Esophagus muscularis mucosa (tissue), 4 donors: ENCODE data around the gene MALAT1. TPM values are rescaled to one million over a fixed set of nuclear protein-coding genes. Genes with fewer than 3 reads are reported as not detected.
A peak's percentile ranks its signal among the peaks of the same experiment; 100 is the strongest.
"Not testable (repeated sequence)": the region's sequence is repeated elsewhere in the genome, so short reads cannot be mapped to it uniquely, and the experiment has no call there.

ENCODE experiments used
- DNase-seq: peaks from one replicate; pipeline ENCODE4 v3.0.0-alpha.2; 2017; ENCODE audit errors: extremely low spot score
- H3K27ac ChIP-seq, 4 donors: fragments of 200-600 bp; sonication (generic); replicated peaks in 1 of 4; 1 replicate in 3 of 4; 2 replicates in 1 of 4; pipeline ENCODE4 v1.5.1; 2016 to 2019; ENCODE audit warnings: mild to moderate bottlenecking in 1 of 4
- H3K27me3 ChIP-seq, 4 donors: fragments of 200-600 bp; sonication (generic); one replicate each; pipeline versions ENCODE4 v1.5.1 to v1.6.0; 2016 to 2019
- H3K36me3 ChIP-seq, 4 donors: fragments of 200-600 bp; sonication (generic); one replicate each; pipeline ENCODE4 v1.5.1; 2016 to 2019
- H3K4me1 ChIP-seq, 4 donors: fragments of 200-600 bp; sonication (generic); one replicate each; pipeline ENCODE4 v1.5.1; 2016 to 2019
- H3K4me3 ChIP-seq, 4 donors: fragments of 200-600 bp; sonication (generic); 1 replicate in 2 of 4; 2 replicates in 2 of 4; pipeline ENCODE4 v1.5.1; 2016 to 2019; ENCODE audit warnings: mild to moderate bottlenecking in 4 of 4, moderate library complexity in 1 of 4
- H3K9me3 ChIP-seq, 4 donors: fragments of 200-600 bp; sonication (generic); 1 replicate in 3 of 4; 2 replicates in 1 of 4; pipeline ENCODE4 v1.5.1; 2016 to 2019
- EP300 ChIP-seq: sonication (generic); formaldehyde crosslinking; IDR thresholded peaks from one replicate; pipeline ENCODE4 v1.6.1; 2017; ENCODE audit warnings: antibody characterized with exemption
- POLR2A ChIP-seq: fragments of 450-650 bp; IDR thresholded peaks from one replicate; pipeline ENCODE4 v1.6.1; 2017; ENCODE audit warnings: antibody characterized with exemption, moderate library complexity, mild to moderate bottlenecking, low read depth
- POLR2AphosphoS5 ChIP-seq, 2 donors: sonication (generic); formaldehyde crosslinking; IDR thresholded peaks; one replicate each; pipeline ENCODE4 v1.6.1; 2017; ENCODE audit warnings: antibody characterized with exemption in 2 of 2
- WGBS: methylation state at CpG from one replicate; pipeline ENCODE4 v1.1.5; 2018; 5-methylcytosine and 5-hydroxymethylcytosine counted together
- intact Hi-C: fragments of 100-400 bp; cut with DNase I; formaldehyde crosslinking; loops from one replicate; pipeline ENCODE4 v1.15.1; 2023
- total RNA-seq, 4 donors: library from RNA; depleted of rRNA; stranded (reverse); fragments of >200 nt; gene quantifications; one replicate each; pipeline versions ENCODE4 v1.1.0 to v1.2.1, GENCODE V29; 2016
- TF ChIP-seq, protein P1 (sequence below), 3 experiments: fragments of 200-600 bp in 2 of 3; fragments of 450-650 bp in 1 of 3; sonication (generic) in 2 of 3; IDR thresholded peaks; one replicate each; pipeline ENCODE4 v1.5.1; 2017 to 2019; ENCODE audit warnings: antibody characterized with exemption in 3 of 3, mild to moderate bottlenecking in 2 of 3, moderate library complexity in 1 of 3

MALAT1 gene
- total RNA-seq, 4 donors from 2014 or later = 2,724 to 15,405 (median 5,373) TPM

DNA sequence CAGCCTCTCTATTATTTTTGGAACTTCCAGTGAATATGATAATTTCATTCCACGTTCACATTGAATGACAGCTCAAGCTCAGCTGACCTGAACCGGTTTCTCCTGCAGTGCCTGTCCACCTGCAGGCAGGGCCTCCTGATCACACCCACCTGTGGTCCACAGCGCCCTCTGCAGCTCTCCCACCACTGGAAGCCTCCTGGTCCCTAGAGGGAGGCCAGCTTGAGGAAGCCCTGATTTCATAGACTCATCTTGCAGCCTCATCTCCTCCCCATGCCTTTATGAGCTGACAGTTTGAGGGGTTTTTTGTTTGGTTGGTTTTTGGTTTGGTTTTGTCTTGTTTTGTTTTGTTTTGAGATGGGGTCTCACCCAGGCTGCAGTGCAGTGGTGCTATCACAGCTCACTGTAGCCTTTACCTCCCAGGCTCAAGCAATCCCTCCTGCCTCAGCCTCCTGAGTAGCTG is 29.9 kb upstream of the MALAT1 start:
- DNase-seq = no peak
- intact Hi-C loops = no loop called here
- WGBS = 18% methylated on average over 3 of the region's 3 CpGs
- TF ChIP-seq POLR2AphosphoS5 (IDR thresholded peaks at IDR 0.05) (peak; percentile 36 to 60), EP300 (no peak), POLR2A (no peak)
- TF ChIP-seq, protein P1, sequence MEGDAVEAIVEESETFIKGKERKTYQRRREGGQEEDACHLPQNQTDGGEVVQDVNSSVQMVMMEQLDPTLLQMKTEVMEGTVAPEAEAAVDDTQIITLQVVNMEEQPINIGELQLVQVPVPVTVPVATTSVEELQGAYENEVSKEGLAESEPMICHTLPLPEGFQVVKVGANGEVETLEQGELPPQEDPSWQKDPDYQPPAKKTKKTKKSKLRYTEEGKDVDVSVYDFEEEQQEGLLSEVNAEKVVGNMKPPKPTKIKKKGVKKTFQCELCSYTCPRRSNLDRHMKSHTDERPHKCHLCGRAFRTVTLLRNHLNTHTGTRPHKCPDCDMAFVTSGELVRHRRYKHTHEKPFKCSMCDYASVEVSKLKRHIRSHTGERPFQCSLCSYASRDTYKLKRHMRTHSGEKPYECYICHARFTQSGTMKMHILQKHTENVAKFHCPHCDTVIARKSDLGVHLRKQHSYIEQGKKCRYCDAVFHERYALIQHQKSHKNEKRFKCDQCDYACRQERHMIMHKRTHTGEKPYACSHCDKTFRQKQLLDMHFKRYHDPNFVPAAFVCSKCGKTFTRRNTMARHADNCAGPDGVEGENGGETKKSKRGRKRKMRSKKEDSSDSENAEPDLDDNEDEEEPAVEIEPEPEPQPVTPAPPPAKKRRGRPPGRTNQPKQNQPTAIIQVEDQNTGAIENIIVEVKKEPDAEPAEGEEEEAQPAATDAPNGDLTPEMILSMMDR (IDR thresholded peaks at IDR 0.05) = peak; percentile 37 to 73 (median 54)
- H3K4me3 ChIP-seq = no peak overlapping the region
- no peaks in the 10 kb centered on the region for H3K36me3 ChIP-seq
- no peaks in the 10 kb centered on the region for H3K9me3 ChIP-seq
- no peaks in the 10 kb centered on the region for H3K27me3 ChIP-seq
- peak overlapping the region; percentile 93 to 99 (median 96) for H3K27ac ChIP-seq
- H3K4me1 ChIP-seq = peaks cover 43 to 48% (median 44%) of the 10 kb centered on the region in 4 donors

DNA sequence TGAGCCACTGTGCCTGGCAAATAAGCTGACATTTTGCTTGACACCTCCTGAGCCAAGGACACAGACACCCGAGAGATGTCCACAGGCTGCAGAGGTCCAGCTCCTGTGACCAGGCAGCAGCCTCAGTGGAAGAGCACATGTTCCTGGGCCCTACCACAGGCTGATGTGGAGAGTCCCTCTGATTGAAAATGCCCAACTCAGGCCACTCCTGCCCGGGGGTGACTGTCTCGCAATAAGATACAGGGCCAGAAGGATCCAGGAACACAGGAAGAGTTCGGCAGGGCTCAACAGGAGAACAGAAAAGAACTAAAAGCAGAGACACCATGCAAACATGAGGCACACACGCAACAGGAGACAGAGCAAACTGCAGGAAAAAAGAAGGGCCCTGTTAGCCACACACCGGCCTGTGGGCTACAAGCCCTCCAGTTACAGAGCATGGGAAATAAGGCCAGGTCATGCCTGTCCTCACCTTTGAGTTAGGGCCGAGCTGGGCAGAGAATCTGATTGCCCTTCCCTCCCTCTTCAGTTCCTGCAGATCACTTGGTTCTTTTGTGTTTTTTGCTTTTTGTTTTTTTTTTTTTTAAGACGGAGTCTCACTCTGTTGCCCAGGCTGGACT is 28.3 kb upstream of the MALAT1 start:
- Histone ChIP-seq H3K27me3 (no peaks in the 10 kb centered on the region), H3K4me1 (peaks cover 43 to 48% (median 44%) of the 10 kb centered on the region in 4 donors), H3K27ac (peak overlapping the region; percentile 93 to 99 (median 96)), H3K9me3 (no peaks in the 10 kb centered on the region), H3K4me3 (no peak overlapping the region), H3K36me3 (no peaks in the 10 kb centered on the region)
- DNase-seq = no peak
- intact Hi-C loops = loop anchor here (5.0 kb wide), 1 partner anchor 37 kb away; no protein-coding TSS in a partner anchor
- TF ChIP-seq, protein P1 (IDR thresholded peaks at IDR 0.05) = no peak
- no peak for TF ChIP-seq EP300
- no peak for TF ChIP-seq POLR2AphosphoS5 (IDR thresholded peaks at IDR 0.05)
- no peak for TF ChIP-seq POLR2A
- WGBS = 62% methylated on average over 8 of the region's 8 CpGs

DNA sequence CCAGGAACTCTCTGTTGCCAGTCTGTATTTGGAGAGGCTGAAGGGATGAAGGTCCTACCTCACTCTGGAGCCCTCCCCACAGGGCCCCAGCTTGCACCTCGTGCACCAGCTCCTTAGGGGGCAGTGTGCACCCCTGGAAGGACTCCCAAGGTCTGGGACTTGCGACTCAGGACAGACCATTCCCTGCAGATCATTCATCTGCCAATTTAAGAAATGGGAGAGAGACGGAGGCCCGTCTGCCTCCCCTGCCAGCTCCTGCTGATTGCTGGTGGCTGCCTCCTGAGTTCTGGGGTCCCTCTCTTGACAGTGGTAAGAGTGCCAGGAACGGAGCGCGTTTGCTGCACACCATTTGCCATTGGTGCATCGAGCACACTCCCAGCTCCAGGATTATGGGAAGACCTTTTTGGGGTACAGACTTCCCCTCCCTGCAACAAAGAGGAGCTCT is 27.4 kb upstream of the MALAT1 start:
- Histone ChIP-seq H3K36me3 (no peaks in the 10 kb centered on the region), H3K27me3 (no peaks in the 10 kb centered on the region), H3K27ac (peak overlapping the region; percentile 93 to 99 (median 96)), H3K4me1 (peaks cover 43 to 56% (median 53%) of the 10 kb centered on the region in 4 donors), H3K9me3 (no peaks in the 10 kb centered on the region), H3K4me3 (peak overlapping the region; percentile 32 to 42 (median 38))
- intact Hi-C loops = loop anchor here (5.0 kb wide), 1 partner anchor 36 kb away; no protein-coding TSS in a partner anchor
- TF ChIP-seq EP300 = peak; percentile 12
- TF ChIP-seq POLR2AphosphoS5 (IDR thresholded peaks at IDR 0.05) = peak; percentile 7 to 88
- no peak for TF ChIP-seq POLR2A
- TF ChIP-seq, protein P1 (IDR thresholded peaks at IDR 0.05) = peak; percentile 59 to 78 (median 73)
- WGBS = 0% methylated on average over 2 of the region's 8 CpGs
- no peak for DNase-seq

DNA sequence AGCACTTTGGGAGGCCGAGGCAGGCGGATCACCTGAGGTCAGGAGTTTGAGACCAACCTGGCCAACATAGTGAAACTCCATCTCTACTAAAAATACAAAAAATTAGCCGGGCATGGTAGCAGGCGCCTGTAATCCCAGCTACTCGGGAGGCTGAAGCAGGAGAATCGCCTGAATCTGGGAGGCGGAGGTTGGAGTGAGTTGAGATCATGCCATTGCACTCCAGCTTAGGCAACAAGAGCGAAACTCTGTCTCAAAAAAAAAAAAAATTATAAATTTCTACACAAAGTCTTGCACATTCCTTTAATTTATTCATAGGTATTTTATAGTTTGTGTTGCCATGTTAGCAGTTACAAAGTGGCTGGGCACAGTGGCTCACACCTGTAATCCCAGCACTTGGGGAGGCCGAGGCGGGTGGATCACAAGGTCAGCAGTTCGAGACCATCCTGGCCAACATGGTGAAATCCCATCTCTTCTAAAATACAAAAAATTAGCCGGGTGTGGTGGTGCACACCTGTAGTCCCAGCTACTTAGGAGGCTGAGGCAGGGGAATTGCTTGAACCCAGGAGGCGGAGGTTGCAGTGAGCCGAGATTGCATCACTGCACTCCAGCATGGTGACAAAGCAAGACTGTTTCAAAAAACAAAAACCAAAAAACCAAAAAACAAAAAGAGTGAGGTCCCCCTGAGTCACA is 26.1 kb upstream of the MALAT1 start:
- Histone ChIP-seq H3K27ac (peak overlapping the region; percentile 93 to 99 (median 96)), H3K4me3 (peak overlapping the region in 2 of 4 donors; percentile 12 to 33), H3K4me1 (peaks cover 46 to 62% (median 60%) of the 10 kb centered on the region in 4 donors)
- not testable (repeated sequence) for H3K9me3 ChIP-seq, H3K36me3 ChIP-seq, H3K27me3 ChIP-seq, DNase-seq
- WGBS = 89% methylated on average over 14 of the region's 14 CpGs
- intact Hi-C loops = loop anchor here (5.0 kb wide), 1 partner anchor 35 kb away; no protein-coding TSS in a partner anchor

DNA sequence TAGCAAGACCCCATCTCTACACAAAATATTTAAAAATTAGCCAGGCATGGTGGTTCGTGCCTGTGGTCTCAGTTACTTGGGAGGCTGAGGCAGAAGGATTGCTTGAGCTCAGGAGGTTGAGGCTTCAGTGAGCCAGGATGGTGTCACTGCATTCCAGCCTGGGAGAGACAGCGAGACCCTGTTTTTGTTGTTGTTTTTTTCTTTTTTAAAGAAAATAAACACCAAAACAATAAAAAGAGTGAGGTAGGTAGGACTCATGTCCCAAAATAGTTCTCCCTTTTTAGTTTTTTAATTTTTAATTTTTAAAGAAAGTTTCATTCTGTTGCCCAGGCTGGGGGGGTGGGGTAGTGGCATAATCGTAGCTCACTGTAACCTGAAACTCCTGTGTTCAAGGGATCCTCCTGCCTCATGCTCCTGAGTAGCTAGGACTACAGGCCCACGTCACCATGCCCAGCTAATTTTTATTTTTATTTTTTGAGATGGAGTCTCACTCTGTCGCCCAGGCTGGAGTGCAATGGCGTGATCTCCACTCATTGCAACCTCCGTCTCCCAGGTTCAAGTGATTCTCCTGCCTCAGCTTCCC is 25.5 kb upstream of the MALAT1 start:
- Histone ChIP-seq H3K27ac (peak overlapping the region; percentile 93 to 99 (median 96)), H3K4me1 (peaks cover 53 to 65% (median 64%) of the 10 kb centered on the region in 4 donors), H3K9me3 (no peaks in the 10 kb centered on the region), H3K27me3 (no peaks in the 10 kb centered on the region), H3K36me3 (no peaks in the 10 kb centered on the region), H3K4me3 (no peak overlapping the region)
- 83% methylated on average over 7 of the region's 7 CpGs for WGBS
- DNase-seq = no peak
- intact Hi-C loops = loop anchor here (5.0 kb wide), 1 partner anchor 34 kb away; no protein-coding TSS in a partner anchor
- TF ChIP-seq POLR2A (no peak), EP300 (no peak), POLR2AphosphoS5 (IDR thresholded peaks at IDR 0.05) (no peak)
- TF ChIP-seq, protein P1 (IDR thresholded peaks at IDR 0.05) = no peak
